HL-60 (cell line): ENCODE measurements around the gene CCDC106.

ENCODE experiments used
- DNase-seq, 2 experiments: peaks; one replicate each; pipeline ENCODE4 v3.0.0-alpha.2; 2010 to 2020; ENCODE audit warnings: low read depth in 1 of 2, low spot score in 1 of 2
- H3K27ac ChIP-seq: fragments of 250-450 bp; sonication (Bioruptor Pico); replicated peaks from 2 replicates; pipeline ENCODE4 v1.5.1; 2020; ENCODE audit warnings: mild to moderate bottlenecking, moderate library complexity
- H3K27me3 ChIP-seq: fragments of 250-450 bp; sonication (Bioruptor Pico); 2 replicates; pipeline ENCODE4 v1.5.1; 2021; ENCODE audit warnings: mild to moderate bottlenecking, moderate library complexity; ENCODE audit not compliant: insufficient read depth, poor library complexity, severe bottlenecking
- H3K4me3 ChIP-seq: replicated peaks from 2 replicates; pipeline ENCODE4 v1.5.1; 2011; ENCODE audit warnings: mild to moderate bottlenecking, control low read depth, low read length; ENCODE audit not compliant: insufficient read depth
- GABPA ChIP-seq: IDR thresholded peaks from 2 replicates; pipeline ENCODE4 v1.6.1; 2012; ENCODE audit warnings: low read depth
- POLR2AphosphoS5 ChIP-seq: IDR thresholded peaks from 2 replicates; pipeline ENCODE4 v1.6.1; 2012; ENCODE audit warnings: low read depth
- REST ChIP-seq: IDR thresholded peaks from 2 replicates; pipeline ENCODE4 v1.6.1; 2012; ENCODE audit warnings: low read depth; ENCODE audit not compliant: insufficient replicate concordance
- SPI1 ChIP-seq: IDR thresholded peaks from 2 replicates; pipeline ENCODE4 v1.6.1; 2012; ENCODE audit warnings: low read depth, mild to moderate bottlenecking, borderline replicate concordance
- TF ChIP-seq, protein P1 (sequence below): IDR thresholded peaks from one replicate; pipeline ENCODE4 v1.5.1; 2011; ENCODE audit warnings: low read length, control low read depth, inconsistent platforms; ENCODE audit not compliant: insufficient read depth

Gene CCDC106

DNA sequence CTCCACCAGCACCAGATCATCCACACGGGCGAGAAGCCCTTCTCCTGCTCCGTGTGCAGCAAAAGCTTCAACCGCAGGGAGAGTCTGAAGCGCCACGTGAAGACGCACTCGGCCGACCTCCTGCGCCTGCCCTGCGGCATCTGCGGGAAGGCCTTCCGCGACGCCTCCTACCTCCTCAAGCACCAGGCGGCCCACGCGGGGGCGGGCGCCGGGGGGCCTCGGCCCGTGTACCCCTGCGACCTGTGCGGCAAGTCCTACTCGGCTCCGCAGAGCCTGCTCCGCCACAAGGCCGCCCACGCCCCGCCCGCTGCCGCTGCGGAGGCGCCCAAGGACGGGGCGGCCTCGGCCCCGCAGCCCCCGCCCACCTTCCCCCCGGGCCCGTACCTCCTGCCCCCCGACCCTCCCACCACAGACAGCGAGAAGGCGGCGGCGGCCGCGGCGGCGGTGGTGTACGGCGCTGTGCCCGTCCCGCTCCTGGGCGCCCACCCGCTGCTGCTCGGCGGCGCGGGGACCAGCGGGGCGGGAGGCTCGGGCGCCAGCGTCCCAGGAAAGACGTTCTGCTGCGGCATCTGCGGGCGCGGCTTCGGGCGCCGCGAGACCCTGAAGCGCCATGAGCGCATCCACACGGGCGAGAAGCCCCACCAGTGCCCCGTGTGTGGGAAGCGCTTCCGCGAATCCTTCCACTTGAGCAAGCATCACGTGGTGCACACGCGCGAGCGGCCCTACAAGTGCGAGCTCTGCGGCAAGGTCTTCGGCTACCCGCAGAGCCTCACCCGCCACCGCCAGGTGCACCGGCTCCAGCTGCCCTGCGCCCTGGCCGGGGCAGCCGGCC, 33.1 kb upstream of the CCDC106 start:
- H3K27ac ChIP-seq: no peak overlapping the region
- TF ChIP-seq POLR2AphosphoS5 (no peak), REST (no peak), GABPA (no peak), SPI1 (no peak)
- TF ChIP-seq, protein P1, sequence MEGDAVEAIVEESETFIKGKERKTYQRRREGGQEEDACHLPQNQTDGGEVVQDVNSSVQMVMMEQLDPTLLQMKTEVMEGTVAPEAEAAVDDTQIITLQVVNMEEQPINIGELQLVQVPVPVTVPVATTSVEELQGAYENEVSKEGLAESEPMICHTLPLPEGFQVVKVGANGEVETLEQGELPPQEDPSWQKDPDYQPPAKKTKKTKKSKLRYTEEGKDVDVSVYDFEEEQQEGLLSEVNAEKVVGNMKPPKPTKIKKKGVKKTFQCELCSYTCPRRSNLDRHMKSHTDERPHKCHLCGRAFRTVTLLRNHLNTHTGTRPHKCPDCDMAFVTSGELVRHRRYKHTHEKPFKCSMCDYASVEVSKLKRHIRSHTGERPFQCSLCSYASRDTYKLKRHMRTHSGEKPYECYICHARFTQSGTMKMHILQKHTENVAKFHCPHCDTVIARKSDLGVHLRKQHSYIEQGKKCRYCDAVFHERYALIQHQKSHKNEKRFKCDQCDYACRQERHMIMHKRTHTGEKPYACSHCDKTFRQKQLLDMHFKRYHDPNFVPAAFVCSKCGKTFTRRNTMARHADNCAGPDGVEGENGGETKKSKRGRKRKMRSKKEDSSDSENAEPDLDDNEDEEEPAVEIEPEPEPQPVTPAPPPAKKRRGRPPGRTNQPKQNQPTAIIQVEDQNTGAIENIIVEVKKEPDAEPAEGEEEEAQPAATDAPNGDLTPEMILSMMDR: no peak
- no peak for DNase-seq
- no peaks in the 10 kb centered on the region for H3K27me3 ChIP-seq
- H3K4me3 ChIP-seq: no peak overlapping the region

- H3K27ac ChIP-seq: no peak overlapping the region
- TF ChIP-seq, protein P1: no peak
- no peak for TF ChIP-seq REST
- no peaks in the 10 kb centered on the region for H3K27me3 ChIP-seq
- H3K4me3 ChIP-seq: no peak overlapping the region
- no peak for DNase-seq
Measured at GRCh38 chr19:55615543-55616394, 32.2 kb upstream of the CCDC106 start.

DNA sequence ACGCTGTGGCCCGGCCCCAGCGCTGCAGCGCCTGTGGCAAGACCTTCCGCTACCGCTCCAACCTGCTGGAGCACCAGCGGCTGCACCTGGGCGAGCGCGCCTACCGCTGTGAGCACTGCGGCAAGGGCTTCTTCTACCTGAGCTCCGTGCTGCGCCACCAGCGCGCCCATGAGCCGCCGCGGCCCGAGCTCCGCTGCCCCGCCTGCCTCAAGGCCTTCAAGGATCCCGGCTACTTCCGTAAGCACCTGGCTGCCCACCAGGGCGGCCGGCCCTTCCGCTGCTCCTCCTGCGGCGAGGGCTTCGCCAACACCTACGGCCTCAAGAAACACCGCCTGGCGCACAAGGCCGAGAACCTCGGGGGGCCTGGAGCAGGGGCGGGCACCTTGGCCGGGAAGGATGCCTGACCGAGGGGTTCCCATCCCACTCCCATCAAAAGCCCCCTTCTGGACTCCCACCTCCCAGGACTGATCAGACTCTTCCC, 31.6 kb upstream of the CCDC106 start:
- Histone ChIP-seq H3K27ac (no peak overlapping the region), H3K4me3 (no peak overlapping the region), H3K27me3 (no peaks in the 10 kb centered on the region)
- TF ChIP-seq REST (no peak), POLR2AphosphoS5 (no peak)
- TF ChIP-seq, protein P1: no peak
- no peak for DNase-seq
